GM23248 (cell line): ENCODE results near the gene SDCCAG8.

Experiments
- EZH2 ChIP-seq: fragments of 200-600 bp; sonication (generic); IDR thresholded peaks from 2 replicates; pipeline ENCODE4 v1.6.1; 2018; ENCODE audit warnings: antibody characterized with exemption, mild to moderate bottlenecking; ENCODE audit not compliant: insufficient read depth, poor library complexity, severe bottlenecking
- EZH2phosphoT487 ChIP-seq: fragments of 200-600 bp; sonication (generic); IDR thresholded peaks from 2 replicates; pipeline ENCODE4 v1.6.1; 2018; ENCODE audit warnings: antibody characterized with exemption, moderate library complexity, mild to moderate bottlenecking, low read depth; ENCODE audit not compliant: insufficient read depth

GRCh38 chr1:243455760-243456651, 200.2 kb downstream of the SDCCAG8 start:
- no peak for TF ChIP-seq EZH2
- TF ChIP-seq EZH2phosphoT487: no peak
